Gastroesophageal sphincter (tissue), 4 donors: ENCODE data around the gene NXPE3. TPM values are rescaled to one million over a fixed set of nuclear protein-coding genes. Genes with fewer than 3 reads are reported as not detected.

Source experiments
- ATAC-seq: fragments of 150-250 bp; one replicate; pipeline ENCODE4 v1.9.1; 2016; ENCODE audit warnings: mild to moderate bottlenecking, moderate library complexity
- H3K27ac ChIP-seq, 4 donors: fragments of 200-600 bp; sonication (generic) in 3 of 4; 1 replicate in 3 of 4; 2 replicates in 1 of 4; pipeline ENCODE4 v1.5.1; 2016 to 2019
- H3K27me3 ChIP-seq: fragments of 200-600 bp; sonication (generic); one replicate; pipeline ENCODE4 v1.5.1; 2019
- H3K36me3 ChIP-seq, 2 donors: fragments of 200-600 bp; sonication (generic); one replicate each; pipeline ENCODE4 v1.5.1; 2019; ENCODE audit warnings: control low read depth in 1 of 2
- H3K4me1 ChIP-seq, 3 donors: fragments of 200-600 bp; sonication (generic); 1 replicate in 2 of 3; 2 replicates in 1 of 3; pipeline ENCODE4 v1.5.1; 2016 to 2019; ENCODE audit warnings: control low read depth in 2 of 3
- H3K4me3 ChIP-seq, 2 donors: fragments of 200-600 bp; sonication (generic); one replicate each; pipeline ENCODE4 v1.5.1; 2019; ENCODE audit warnings: mild to moderate bottlenecking in 1 of 2, moderate library complexity in 1 of 2
- H3K9me3 ChIP-seq, 3 donors: fragments of 200-600 bp; sonication (generic); one replicate each; pipeline ENCODE4 v1.5.1; 2017 to 2019; ENCODE audit warnings: control low read depth in 2 of 3
- CTCF ChIP-seq, 4 experiments: fragments of 200-600 bp in 2 of 4; fragments of 450-650 bp in 2 of 4; sonication (generic) in 1 of 4; IDR thresholded peaks; one replicate each; pipeline ENCODE4 v1.5.1; 2017 to 2019; ENCODE audit warnings: antibody characterized with exemption in 4 of 4, mild to moderate bottlenecking in 2 of 4, moderate library complexity in 2 of 4
- EP300 ChIP-seq: sonication (generic); formaldehyde crosslinking; IDR thresholded peaks from one replicate; pipeline ENCODE4 v1.6.1; 2017; ENCODE audit warnings: antibody characterized with exemption, mild to moderate bottlenecking
- POLR2A ChIP-seq, 2 donors: fragments of 450-650 bp; IDR thresholded peaks; one replicate each; pipeline ENCODE4 v1.6.1; 2017; ENCODE audit warnings: antibody characterized with exemption in 2 of 2, mild to moderate bottlenecking in 2 of 2, moderate library complexity in 1 of 2
- POLR2AphosphoS5 ChIP-seq: sonication (generic); formaldehyde crosslinking; IDR thresholded peaks from one replicate; pipeline ENCODE4 v1.6.1; 2017; ENCODE audit warnings: antibody characterized with exemption
- WGBS, 2 donors: methylation state at CpG; one replicate each; pipeline ENCODE4 v1.1.5; 2018; ENCODE audit warnings: low coverage in 1 of 2; 5-methylcytosine and 5-hydroxymethylcytosine counted together
- total RNA-seq, 4 donors: library from RNA; depleted of rRNA; stranded (reverse); fragments of >200 nt; gene quantifications; one replicate each; pipeline ENCODE4 v1.1.0, GENCODE V29; 2016

NXPE3 gene
- total RNA-seq, 4 donors from 2014 or later: 12.5 to 32.8 (median 18.9) TPM

DNA sequence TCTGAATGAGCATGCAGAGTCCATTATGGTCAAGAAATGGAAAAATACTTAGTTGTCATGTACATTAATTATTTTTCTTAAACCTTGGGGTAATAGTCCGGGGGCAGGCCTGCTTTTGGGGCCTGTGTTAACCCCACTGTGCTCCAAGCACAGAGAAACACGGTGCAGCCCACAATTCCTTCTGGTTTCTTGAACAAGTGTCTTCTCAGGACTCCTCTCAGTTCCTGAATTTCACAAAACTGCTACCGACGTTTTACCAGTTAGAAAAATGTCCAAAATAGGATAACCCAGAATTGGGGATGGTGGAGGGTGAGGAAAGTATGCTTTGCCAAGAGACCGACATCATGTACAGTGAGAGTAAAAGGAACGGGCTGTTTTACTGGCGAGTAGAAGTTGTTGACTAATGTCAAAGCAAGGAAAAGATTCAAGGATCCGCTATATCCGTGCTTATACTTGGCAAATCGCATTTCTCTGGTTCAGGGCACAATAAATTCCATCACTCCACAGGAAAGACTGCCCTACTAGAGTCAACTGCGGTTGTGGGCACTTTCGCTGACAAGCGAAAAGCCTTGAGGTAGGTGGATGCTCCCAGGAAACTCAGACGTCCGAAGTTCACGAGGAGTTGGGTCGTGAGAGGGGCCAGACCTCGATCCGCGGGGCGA lies 495 bp upstream of the NXPE3 start:
- ATAC-seq: peak; percentile 15
- H3K36me3 ChIP-seq: peaks cover 0 to 13% of the 10 kb centered on the region in 2 donors
- TF ChIP-seq POLR2AphosphoS5 (no peak), EP300 (no peak), POLR2A (IDR thresholded peaks at IDR 0.05) (no peak), CTCF (IDR thresholded peaks at IDR 0.05) (no peak)
- H3K4me3 ChIP-seq: peak overlapping the region; percentile 57 to 83
- H3K9me3 ChIP-seq: no peaks in the 10 kb centered on the region
- H3K27ac ChIP-seq: peak overlapping the region; percentile 47 to 94 (median 92)
- no peaks in the 10 kb centered on the region for H3K27me3 ChIP-seq
- H3K4me1 ChIP-seq: peaks cover 3 to 35% (median 5%) of the 10 kb centered on the region in 3 donors
- WGBS, 2 donors: 20 to 33% methylated on average over 3 to 12 of the region's 21 CpGs

- no peaks in the 10 kb centered on the region for H3K27me3 ChIP-seq
- WGBS, 2 donors: 11 to 37% methylated on average over 3 of the region's 9 CpGs
- no peaks in the 10 kb centered on the region for H3K9me3 ChIP-seq
- TF ChIP-seq POLR2AphosphoS5: no peak
- TF ChIP-seq EP300: no peak
- TF ChIP-seq CTCF (IDR thresholded peaks at IDR 0.05): no peak
- TF ChIP-seq POLR2A (IDR thresholded peaks at IDR 0.05): no peak
- no peak for ATAC-seq
- H3K27ac ChIP-seq: peak overlapping the region; percentile 47 to 94 (median 92)
- H3K4me3 ChIP-seq: peak overlapping the region; percentile 57 to 83
- H3K36me3 ChIP-seq: peaks cover 0 to 27% of the 10 kb centered on the region in 2 donors
- H3K4me1 ChIP-seq: peaks cover 3 to 43% (median 5%) of the 10 kb centered on the region in 3 donors
These were observed 891 bp downstream of the NXPE3 start for GRCh38 chr3:101779822-101780381.

GRCh38 chr3:101780661-101781060 lies 1.6 kb downstream of the NXPE3 start:
- H3K9me3 ChIP-seq: no peaks in the 10 kb centered on the region
- H3K4me1 ChIP-seq: peaks cover 3 to 51% (median 5%) of the 10 kb centered on the region in 3 donors
- H3K36me3 ChIP-seq: peaks cover 0 to 35% of the 10 kb centered on the region in 2 donors
- H3K4me3 ChIP-seq: peak overlapping the region in 1 of 2 donors; percentile 83
- 0 to 23% methylated on average over 2 of the region's 2 CpGs for WGBS, 2 donors
- no peak for TF ChIP-seq EP300
- TF ChIP-seq POLR2AphosphoS5: no peak
- H3K27ac ChIP-seq: peak overlapping the region in 2 of 4 donors; percentile 91 to 94
- ATAC-seq: no peak
- no peaks in the 10 kb centered on the region for H3K27me3 ChIP-seq

DNA sequence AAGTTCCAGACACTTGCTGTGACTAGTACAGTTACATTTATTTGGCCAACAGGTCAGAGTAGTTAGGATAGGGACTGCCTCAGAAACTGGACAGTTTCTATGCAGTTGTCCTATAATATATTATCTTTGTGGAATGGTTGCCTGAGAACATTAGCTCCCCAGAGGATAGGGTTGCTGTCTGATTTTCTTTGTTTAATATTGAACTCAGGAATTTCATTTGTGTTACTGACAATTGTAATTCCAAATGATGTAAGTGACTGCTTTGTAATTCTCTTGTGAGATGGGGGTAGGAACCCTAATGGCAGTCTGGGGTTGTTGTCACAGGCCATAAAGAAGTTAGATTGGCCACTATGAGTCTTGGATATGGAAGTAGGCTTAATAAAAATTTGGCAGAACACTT lies 2.2 kb downstream of the NXPE3 start:
- H3K27me3 ChIP-seq: no peaks in the 10 kb centered on the region
- peak overlapping the region in 1 of 2 donors; percentile 83 for H3K4me3 ChIP-seq
- no peak for ATAC-seq
- no peaks in the 10 kb centered on the region for H3K9me3 ChIP-seq
- peak overlapping the region in 1 of 4 donors; percentile 91 for H3K27ac ChIP-seq
- H3K36me3 ChIP-seq: peaks cover 0 to 40% of the 10 kb centered on the region in 2 donors
- TF ChIP-seq CTCF (IDR thresholded peaks at IDR 0.05) (no peak), POLR2AphosphoS5 (no peak), EP300 (no peak), POLR2A (IDR thresholded peaks at IDR 0.05) (no peak)
- peaks cover 3 to 53% (median 5%) of the 10 kb centered on the region in 3 donors for H3K4me1 ChIP-seq

- Histone ChIP-seq H3K27ac (peak overlapping the region in 3 of 4 donors; percentile 37 to 42 (median 39)), H3K4me1 (peaks cover 3 to 40% (median 5%) of the 10 kb centered on the region in 3 donors), H3K27me3 (no peaks in the 10 kb centered on the region), H3K4me3 (no peak overlapping the region), H3K36me3 (peaks cover 0 to 78% of the 10 kb centered on the region in 2 donors), H3K9me3 (no peaks in the 10 kb centered on the region)
- no peak for ATAC-seq
- no peak for TF ChIP-seq POLR2A (IDR thresholded peaks at IDR 0.05)
- no peak for TF ChIP-seq POLR2AphosphoS5
- no peak for TF ChIP-seq CTCF (IDR thresholded peaks at IDR 0.05)
- no peak for TF ChIP-seq EP300
- 74 to 75% methylated on average over 5 of the region's 5 CpGs for WGBS, 2 donors
These were observed 6.0 kb downstream of the NXPE3 start for GRCh38 chr3:101784855-101785613.
